Hepatic stellate cell (primary cell): ENCODE data around the gene CBR3.

Experiments
- DNase-seq: peaks from one replicate; pipeline ENCODE4 v3.0.0; 2011; ENCODE audit warnings: low spot score

Gene CBR3

DNA sequence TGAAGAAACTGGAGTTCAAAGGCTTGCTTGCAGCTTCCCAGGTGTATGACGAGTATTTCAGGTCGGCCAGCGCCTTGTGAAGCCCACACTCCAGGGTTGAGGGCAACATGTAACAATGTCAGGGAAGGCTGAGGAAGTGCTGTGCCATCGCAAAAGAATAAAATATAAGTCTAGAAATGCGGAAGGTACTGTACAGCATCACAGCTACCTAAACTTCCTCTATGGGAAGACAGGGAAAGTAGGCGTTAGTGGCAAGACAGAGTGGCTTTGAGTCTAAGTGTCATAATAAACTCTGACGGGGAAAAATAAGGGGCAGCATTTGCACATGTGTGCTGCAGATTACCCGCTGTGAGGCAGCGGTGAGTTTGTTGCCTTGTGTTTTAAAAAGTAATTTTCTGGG, 50.6 kb downstream of the CBR3 start:
- no peak for DNase-seq

DNA sequence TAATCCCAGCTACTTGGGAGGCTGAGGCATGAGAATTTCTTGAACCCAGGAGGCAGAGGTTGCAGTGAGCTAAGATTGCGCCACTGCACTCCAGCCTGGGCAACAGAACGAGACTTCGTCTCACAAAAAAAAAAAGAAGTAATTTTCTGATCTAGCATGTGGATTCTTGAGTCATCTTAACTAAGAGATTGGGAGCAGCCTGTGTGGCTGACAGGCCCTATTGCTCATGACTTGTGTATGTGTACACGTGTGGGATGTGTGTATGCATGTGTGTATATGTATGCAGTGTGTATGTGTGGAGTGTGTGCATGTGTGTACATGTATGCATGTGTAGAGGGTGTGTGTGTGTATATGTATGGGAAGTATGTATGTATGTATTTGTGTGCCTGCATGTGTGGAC, 51.2 kb downstream of the CBR3 start:
- no peak for DNase-seq

DNA sequence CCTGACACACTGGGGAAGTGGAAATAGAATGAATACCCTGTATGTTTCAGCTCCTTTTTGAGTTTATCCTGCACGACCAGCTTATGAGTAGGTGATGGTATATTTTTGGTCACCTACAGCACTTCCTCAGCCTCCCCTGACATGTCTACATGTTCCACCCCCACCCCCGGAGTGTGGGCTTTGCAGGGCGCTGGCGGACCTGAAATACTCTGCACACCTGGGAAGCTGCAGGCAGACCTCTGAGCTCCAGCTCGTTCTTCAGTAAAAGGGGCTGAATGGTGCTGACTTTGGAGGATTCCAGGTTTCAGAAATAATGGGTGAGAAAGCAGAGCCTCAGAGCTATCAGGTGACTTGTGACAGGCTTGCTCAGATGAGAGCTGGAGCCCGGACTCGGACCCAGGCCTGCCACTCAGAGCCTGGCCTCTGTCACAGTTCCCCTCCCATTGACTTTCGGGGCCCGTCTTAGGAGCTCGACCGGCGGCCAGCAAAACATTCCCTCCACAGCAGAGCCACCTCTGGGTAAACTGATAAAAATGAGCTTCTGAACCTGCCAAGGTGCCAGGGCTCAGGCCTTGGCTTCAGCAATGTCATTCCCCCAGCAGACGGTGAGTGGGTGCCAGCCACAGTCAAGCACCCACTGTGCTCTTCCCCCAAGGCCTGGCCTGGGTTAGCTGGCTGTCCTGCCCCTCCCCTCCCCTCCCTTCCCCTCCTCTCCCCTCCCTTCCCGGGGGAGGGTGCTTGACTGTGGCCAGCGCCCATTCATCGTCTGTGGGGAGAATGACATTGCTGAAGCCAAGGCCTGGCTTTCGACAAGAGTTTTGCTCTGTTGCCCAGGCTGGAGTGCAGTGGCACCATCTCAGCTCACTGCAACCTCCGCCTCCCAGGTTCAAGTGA, 51.9 kb downstream of the CBR3 start:
- DNase-seq = no peak

DNA sequence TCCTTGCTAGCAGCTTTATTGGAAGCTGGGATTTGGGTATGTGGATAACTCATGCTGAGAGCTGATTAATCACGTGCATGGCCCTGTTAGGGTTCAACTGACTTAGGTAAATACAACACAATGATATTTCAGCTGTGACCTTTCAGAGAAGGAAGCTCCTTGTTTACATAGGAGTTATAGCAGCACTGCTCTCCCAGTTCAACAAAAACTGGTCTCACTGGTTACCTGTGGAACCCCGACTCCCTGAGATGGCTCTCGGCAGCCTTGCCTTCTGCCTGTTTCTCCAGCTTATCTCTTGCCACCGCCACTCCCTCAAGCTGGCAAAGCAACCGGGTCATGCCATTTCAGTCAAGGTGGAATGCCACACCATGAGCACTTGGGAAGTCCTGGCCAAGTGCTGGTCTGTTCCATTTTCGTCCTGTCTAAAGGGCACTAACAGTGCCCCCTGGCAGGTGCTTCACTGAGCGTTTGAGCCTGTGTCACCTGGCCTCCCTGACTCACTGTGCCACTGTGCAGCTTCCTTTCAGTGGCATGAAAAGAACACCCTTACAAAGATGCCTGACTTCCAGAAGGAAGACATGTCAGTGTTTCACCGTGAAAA, 53.3 kb downstream of the CBR3 start:
- no peak for DNase-seq

GRCh38 chr21:36188937-36189336, 54.1 kb downstream of the CBR3 start:
- DNase-seq = no peak

DNA sequence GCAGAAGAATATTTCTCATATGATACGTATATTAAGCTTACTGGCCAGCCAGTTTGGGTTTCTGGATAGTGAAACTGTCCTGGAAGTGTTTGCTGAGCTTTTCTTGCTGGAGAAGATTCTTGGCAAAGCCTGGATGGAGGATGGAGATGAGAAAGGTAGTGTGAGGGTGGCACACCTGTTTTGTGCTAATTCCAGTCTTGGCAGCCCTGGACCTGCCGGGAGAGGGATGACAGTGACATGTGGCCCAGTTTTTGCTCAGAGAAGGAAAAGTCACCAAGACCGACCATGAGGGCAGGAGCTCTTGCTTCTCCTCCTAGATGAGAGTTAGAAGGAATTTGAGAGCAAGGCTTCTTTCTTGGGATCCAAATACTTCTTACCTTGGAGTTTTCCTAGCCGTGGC, 55.9 kb downstream of the CBR3 start:
- DNase-seq = no peak

DNA sequence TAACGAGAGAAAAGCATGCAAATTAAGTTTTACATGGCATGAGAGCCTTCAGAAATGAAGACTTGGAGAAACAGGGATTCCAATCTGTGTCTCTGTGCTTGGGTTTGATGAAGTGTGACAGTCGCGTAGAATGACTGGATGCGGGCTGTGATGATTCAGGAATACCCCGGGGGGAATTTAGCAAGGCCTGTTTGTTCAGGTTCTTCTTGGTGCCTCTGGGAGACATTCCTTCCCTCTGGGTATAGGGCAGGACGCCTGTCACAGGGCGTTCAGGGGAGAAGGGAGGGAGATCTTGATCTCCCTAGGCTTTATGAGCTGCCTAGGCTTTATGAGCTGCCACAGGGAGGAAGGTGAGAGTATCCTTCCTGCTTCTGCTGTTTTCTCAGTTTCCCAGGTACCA, 58.3 kb downstream of the CBR3 start:
- DNase-seq = no peak

GRCh38 chr21:36194024-36194423, 59.1 kb downstream of the CBR3 start:
- no peak for DNase-seq

DNA sequence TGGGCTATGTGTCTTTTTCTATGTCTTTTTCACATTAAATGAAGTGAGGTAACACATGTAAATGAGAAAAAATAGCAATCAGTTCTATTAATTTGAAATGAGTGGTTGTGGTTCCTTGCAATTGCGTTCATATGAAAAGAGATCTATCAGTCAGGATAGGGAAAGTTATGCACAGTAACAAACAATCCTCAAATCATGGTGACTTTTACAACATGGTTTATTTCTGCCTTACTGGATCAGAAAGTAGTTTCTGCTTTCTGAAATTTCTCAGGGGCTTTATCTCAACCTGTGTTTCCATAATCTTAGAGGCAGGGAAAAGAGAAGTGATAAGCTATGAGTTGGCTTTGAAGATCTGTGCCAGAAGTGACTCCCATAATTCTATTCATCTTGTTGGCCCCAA, 60.7 kb downstream of the CBR3 start:
- DNase-seq = no peak
